ENCODE results near the gene CCSER2.

CCSER2 gene

DNA sequence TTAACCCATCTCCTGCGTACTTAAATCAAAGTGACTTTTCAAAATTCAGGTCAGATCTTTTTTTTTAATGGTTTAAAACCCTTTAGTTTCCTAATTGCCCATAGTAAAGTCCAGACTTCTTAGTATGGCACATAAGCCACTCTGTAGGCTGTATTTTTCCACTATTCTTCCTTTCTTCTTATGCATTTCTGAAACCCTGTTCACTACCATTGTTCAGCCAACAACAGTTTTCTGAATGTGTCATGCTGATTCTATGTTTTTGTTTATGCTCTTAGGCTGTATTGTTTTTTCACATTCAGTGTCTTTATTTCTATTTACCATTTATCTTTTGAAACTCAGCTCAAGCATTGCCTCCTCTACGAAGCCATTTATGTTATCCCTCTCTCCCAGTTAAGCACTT, 26.7 kb downstream of the CCSER2 start:
- Histone ChIP-seq H3K4me1 (ENCODE audit: insufficient read depth, low read length, severe bottlenecking) (no peaks in the 10 kb centered on the region), H3K4me2 (ENCODE audit: low read length) (no peak overlapping the region), H3K79me2 (ENCODE audit: insufficient read depth, low read length) (no peaks in the 10 kb centered on the region), H3F3A (ENCODE audit: insufficient read depth, low read length) (no peaks in the 10 kb centered on the region), H3K9me2 (ENCODE audit: low read depth, low read length) (no peaks in the 10 kb centered on the region), H3K9ac (ENCODE audit: low read length) (no peak overlapping the region), H3K27me3 (ENCODE audit: insufficient read depth, low read length) (no peaks in the 10 kb centered on the region), H4K20me1 (ENCODE audit: insufficient read depth, low read length) (no peaks in the 10 kb centered on the region), H2AFZ (ENCODE audit: low read length) (no peak overlapping the region), H3K9me3 (ENCODE audit: low read length) (no peaks in the 10 kb centered on the region), H3K36me3 (ENCODE audit: insufficient read depth, low read length) (no peaks in the 10 kb centered on the region), H3K27ac (ENCODE audit: low read depth, low read length, poor library complexity, severe bottlenecking) (no peak overlapping the region), H3K4me3 (ENCODE audit: low read depth, low read length, poor library complexity, severe bottlenecking) (no peak overlapping the region)
- TF ChIP-seq EZH2 (IDR thresholded peaks at IDR 0.05; ENCODE audit: borderline replicate concordance, low read length) = no peak
- TF ChIP-seq, protein P1, sequence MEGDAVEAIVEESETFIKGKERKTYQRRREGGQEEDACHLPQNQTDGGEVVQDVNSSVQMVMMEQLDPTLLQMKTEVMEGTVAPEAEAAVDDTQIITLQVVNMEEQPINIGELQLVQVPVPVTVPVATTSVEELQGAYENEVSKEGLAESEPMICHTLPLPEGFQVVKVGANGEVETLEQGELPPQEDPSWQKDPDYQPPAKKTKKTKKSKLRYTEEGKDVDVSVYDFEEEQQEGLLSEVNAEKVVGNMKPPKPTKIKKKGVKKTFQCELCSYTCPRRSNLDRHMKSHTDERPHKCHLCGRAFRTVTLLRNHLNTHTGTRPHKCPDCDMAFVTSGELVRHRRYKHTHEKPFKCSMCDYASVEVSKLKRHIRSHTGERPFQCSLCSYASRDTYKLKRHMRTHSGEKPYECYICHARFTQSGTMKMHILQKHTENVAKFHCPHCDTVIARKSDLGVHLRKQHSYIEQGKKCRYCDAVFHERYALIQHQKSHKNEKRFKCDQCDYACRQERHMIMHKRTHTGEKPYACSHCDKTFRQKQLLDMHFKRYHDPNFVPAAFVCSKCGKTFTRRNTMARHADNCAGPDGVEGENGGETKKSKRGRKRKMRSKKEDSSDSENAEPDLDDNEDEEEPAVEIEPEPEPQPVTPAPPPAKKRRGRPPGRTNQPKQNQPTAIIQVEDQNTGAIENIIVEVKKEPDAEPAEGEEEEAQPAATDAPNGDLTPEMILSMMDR (IDR thresholded peaks at IDR 0.05; ENCODE audit: low read length) = no peak

DNA sequence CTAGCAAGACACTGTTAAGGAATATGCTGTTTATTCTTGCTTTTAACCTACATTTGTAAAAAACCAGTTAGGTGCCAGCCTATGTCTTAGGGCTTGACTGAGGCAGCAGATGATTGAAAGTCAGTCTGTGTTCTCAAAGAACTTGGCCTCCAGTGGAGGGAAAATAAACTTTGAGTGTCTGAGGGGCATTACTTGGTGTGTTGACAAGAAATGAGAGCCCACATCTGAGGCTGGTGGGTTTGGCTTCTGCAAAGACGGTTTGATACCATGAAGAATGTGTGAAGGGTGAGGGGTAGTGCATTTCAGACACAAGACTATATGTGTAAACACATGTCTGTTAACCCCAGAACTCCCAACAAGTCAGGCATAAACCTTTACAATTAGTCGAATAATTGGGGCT, 28.5 kb downstream of the CCSER2 start:
- H3K4me1 ChIP-seq (ENCODE audit: insufficient read depth, low read length, severe bottlenecking) = no peaks in the 10 kb centered on the region
- no peaks in the 10 kb centered on the region for H3F3A ChIP-seq (ENCODE audit: insufficient read depth, low read length)
- TF ChIP-seq, protein P1 (IDR thresholded peaks at IDR 0.05; ENCODE audit: low read length) = no peak
- TF ChIP-seq EZH2 (IDR thresholded peaks at IDR 0.05; ENCODE audit: borderline replicate concordance, low read length) = no peak
- no peaks in the 10 kb centered on the region for H3K9me3 ChIP-seq (ENCODE audit: low read length)
- no peak overlapping the region for H3K4me2 ChIP-seq (ENCODE audit: low read length)
- no peaks in the 10 kb centered on the region for H3K9me2 ChIP-seq (ENCODE audit: low read depth, low read length)
- no peak overlapping the region for H2AFZ ChIP-seq (ENCODE audit: low read length)
- no peaks in the 10 kb centered on the region for H3K27me3 ChIP-seq (ENCODE audit: insufficient read depth, low read length)
- H3K27ac ChIP-seq (ENCODE audit: low read depth, low read length, poor library complexity, severe bottlenecking) = no peak overlapping the region
- H3K4me3 ChIP-seq (ENCODE audit: low read depth, low read length, poor library complexity, severe bottlenecking) = no peak overlapping the region
- no peak overlapping the region for H3K9ac ChIP-seq (ENCODE audit: low read length)
- H4K20me1 ChIP-seq (ENCODE audit: insufficient read depth, low read length) = no peaks in the 10 kb centered on the region
- H3K36me3 ChIP-seq (ENCODE audit: insufficient read depth, low read length) = no peaks in the 10 kb centered on the region
- no peaks in the 10 kb centered on the region for H3K79me2 ChIP-seq (ENCODE audit: insufficient read depth, low read length)

DNA sequence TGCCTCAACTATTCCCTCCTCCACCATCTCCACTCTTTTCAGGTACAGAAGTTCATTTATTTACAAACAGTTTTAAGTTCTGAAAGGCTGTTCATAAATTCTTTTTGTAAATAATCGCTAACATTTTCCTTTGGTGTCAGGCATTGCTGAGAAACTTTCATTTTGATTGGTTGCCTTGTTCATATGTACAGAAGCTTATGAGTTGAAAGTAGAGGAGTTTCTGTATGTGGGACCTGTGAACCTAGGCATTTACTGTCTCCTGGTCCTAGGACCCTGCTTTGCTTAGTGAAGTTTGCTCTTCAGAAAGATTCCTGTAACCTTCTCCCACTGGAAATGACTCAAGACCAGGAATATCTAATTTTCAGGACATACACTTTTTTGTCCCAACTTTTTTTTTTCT, 30.4 kb downstream of the CCSER2 start:
- no peaks in the 10 kb centered on the region for H3K4me1 ChIP-seq (ENCODE audit: insufficient read depth, low read length, severe bottlenecking)
- no peak overlapping the region for H3K9ac ChIP-seq (ENCODE audit: low read length)
- no peak overlapping the region for H2AFZ ChIP-seq (ENCODE audit: low read length)
- no peaks in the 10 kb centered on the region for H4K20me1 ChIP-seq (ENCODE audit: insufficient read depth, low read length)
- no peak for TF ChIP-seq EZH2 (IDR thresholded peaks at IDR 0.05; ENCODE audit: borderline replicate concordance, low read length)
- TF ChIP-seq, protein P1 (IDR thresholded peaks at IDR 0.05; ENCODE audit: low read length) = no peak
- H3K79me2 ChIP-seq (ENCODE audit: insufficient read depth, low read length) = no peaks in the 10 kb centered on the region
- H3K4me2 ChIP-seq (ENCODE audit: low read length) = no peak overlapping the region
- no peaks in the 10 kb centered on the region for H3F3A ChIP-seq (ENCODE audit: insufficient read depth, low read length)
- H3K27ac ChIP-seq (ENCODE audit: low read depth, low read length, poor library complexity, severe bottlenecking) = no peak overlapping the region
- H3K27me3 ChIP-seq (ENCODE audit: insufficient read depth, low read length) = no peaks in the 10 kb centered on the region
- H3K4me3 ChIP-seq (ENCODE audit: low read depth, low read length, poor library complexity, severe bottlenecking) = no peak overlapping the region
- no peaks in the 10 kb centered on the region for H3K36me3 ChIP-seq (ENCODE audit: insufficient read depth, low read length)
- no peaks in the 10 kb centered on the region for H3K9me3 ChIP-seq (ENCODE audit: low read length)
- H3K9me2 ChIP-seq (ENCODE audit: low read depth, low read length) = no peaks in the 10 kb centered on the region
